GM21390 (cell line): ENCODE data around the gene MS4A1.
A peak's percentile ranks its signal among the peaks of the same experiment; 100 is the strongest.
"Not testable (repeated sequence)": the region's sequence is repeated elsewhere in the genome, so short reads cannot be mapped to it uniquely, and the experiment has no call there.

Source experiments
- ATAC-seq: cut with Tn5 transposase; IDR thresholded peaks from one replicate; pipeline ENCODE4 v1.9.1; 2021; ENCODE audit not compliant: unreplicated experiment

Gene MS4A1

DNA sequence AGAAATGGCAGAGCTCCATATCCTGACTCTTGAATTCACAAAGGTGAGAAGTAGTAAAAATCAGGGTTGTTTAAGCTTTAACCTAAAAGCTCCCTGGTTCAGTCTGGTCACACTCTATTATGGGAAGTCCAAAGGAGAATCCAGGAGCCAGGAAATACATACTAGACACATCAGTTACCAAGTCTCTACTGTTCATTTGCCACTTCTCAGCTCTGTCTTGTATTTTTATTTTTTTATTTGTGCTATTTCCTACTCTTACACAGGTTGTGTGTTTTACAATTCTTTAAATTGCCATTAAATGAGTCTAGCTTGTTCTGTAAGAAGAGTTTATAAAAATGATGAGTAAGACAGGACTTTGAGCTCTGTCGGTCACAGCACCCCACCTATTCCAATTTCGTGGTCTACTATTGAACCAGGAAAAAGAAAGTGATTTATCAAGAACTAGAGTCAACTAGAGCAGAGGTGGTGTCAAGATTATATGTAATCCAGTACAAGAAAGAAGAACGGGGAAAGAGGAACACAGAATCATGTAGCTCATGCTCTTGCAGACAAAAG lies 46.7 kb downstream of the MS4A1 start:
- ATAC-seq = no peak

DNA sequence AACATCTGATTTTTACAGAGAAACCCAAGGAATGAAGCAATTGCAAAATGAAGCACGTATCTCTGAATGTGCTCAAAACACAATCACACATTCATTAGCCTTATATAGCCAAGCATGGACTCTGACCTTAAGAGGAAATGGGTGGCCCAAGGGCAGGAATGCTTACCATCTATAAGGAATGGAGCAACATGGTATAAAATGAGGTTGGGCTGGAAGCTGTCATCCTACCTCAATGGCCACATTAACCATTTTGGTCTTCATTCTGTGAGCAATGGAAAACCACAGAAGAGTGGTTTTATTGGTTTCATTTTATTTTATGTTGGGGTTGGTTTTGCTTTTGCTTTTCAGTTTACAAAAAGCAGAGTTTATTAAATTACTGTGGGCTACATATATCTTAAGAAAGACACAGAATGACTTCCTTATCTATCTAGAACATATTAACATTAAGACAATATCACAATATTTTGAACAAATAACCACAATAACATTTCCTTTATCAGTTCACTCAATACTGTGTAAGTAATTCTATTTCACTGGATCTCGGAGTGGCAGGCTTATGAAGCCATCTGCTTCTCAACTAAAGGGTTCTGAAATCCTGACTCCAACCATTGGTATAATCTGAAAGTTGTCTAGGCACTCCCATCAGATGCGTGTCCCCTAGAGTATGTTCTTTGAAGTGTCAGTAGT lies 48.7 kb downstream of the MS4A1 start:
- ATAC-seq = peak; percentile 47

DNA sequence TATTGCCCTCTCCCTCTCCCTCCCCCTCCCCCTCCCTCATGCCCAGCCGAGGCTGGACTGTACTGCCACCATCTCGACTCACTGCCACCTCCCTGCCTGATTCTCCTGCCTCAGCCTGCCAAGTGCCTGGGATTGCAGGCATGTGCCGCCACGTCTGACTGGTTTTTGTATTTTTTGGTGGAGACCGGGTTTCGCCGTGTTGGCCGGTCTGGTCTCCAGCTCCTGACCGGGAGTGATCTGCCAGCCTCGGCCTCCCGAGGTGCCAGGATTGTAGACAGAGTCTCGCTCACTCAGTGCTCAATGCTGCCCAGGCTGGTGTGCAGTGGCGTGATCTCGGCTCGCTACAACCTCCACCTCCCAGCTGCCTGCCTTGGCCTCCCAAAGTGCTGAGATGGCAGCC lies 54.0 kb downstream of the MS4A1 start:
- not testable (repeated sequence) for ATAC-seq

- ATAC-seq = not testable (repeated sequence)
Measured at GRCh38 chr11:60510209-60510608, 54.6 kb downstream of the MS4A1 start.

DNA sequence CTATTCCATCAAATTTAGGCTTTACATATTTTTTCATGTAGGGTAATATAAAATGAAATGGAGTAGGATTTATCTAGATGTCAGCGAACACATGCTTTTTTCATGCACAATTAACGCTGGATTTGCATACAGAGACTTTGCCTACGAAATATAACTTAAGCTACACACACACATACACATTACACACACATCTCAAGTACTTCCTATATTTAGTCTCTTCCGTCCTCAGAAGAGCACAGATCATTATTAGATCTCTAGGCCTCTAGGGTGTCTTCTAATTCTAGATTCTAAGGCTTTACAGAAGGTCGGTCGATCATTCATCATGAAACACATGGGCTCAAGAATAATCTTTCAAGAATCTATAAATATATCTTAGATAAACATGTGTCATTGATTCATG lies 55.7 kb downstream of the MS4A1 start:
- no peak for ATAC-seq

DNA sequence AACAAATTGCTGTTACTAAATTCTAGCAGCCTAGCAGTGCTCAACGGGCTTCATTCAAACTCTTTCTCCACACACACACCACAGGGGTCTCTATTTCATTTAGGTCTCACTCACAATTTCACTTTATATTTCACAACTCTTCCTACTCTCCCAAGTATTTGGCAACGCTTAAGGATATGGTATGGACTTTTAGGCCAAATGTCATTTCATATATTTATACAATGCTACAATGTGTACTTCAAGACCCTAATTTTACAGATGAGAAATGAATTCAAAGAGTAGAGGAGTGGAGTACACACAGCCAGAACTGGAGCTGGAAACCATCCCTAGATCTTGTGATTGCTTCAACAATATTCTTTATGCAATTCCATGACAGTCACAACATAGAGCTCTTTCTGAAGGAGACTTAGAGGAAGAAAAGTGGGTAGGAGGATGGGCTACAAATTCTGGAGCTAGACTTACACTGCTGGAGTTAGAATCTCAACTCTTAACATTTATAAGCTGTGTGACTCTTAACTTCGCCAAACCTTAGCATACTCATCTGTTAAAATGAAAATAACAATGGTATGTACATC lies 57.1 kb downstream of the MS4A1 start:
- no peak for ATAC-seq

GRCh38 chr11:60513496-60514460 lies 58.1 kb downstream of the MS4A1 start:
- ATAC-seq = no peak

GRCh38 chr11:60515144-60515855 lies 59.7 kb downstream of the MS4A1 start, which contains the start of gene MS4A13:
Gene MS4A13, plus strand, starts transcription at chr11:60515392. Its CDS starts 2,692 bp downstream, at chr11:60518084.
- no peak for ATAC-seq
